Measurements from ENCODE around the gene PLCB1.
"Not testable (repeated sequence)": the region's sequence is repeated elsewhere in the genome, so short reads cannot be mapped to it uniquely, and the experiment has no call there.

The PLCB1 gene

DNA sequence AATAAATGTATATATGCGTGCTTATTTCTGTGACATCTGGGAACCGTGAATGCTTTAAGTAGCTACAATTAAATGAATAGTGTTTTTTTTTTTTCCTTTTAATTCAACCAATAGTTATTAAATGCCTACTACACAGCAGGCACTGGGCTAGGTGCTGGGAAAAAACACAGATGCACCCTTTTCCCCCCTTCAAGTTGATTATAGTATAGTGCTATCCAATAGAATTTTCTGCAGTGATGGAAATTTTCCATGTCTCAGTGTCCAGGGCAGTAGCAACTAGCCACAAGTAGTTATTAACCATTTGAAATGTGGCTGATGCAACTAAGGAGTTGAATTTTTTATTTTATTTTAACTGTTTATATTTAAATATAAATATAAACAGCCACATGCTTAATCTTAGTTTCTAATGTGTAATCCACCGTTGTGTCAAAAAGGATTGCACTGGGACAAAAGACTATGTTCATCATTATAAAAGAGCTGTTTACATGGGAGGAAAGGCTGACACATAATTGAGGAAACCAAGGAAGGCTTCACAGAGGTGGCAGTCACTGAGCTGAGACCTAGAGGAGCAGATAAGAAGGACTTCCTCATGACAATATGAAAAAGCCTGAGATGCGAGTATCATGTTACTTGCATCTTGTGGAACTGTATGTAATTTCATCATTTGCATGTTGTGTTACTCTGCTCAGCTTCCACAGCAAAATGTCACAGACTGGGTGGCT lies 675.6 kb downstream of the PLCB1 start:
- DNase-seq: no peak

GRCh38 chr20:8808202-8808535 lies 676.1 kb downstream of the PLCB1 start:
- no peak for DNase-seq

GRCh38 chr20:8809107-8809953 lies 677.3 kb downstream of the PLCB1 start:
- DNase-seq: no peak

DNA sequence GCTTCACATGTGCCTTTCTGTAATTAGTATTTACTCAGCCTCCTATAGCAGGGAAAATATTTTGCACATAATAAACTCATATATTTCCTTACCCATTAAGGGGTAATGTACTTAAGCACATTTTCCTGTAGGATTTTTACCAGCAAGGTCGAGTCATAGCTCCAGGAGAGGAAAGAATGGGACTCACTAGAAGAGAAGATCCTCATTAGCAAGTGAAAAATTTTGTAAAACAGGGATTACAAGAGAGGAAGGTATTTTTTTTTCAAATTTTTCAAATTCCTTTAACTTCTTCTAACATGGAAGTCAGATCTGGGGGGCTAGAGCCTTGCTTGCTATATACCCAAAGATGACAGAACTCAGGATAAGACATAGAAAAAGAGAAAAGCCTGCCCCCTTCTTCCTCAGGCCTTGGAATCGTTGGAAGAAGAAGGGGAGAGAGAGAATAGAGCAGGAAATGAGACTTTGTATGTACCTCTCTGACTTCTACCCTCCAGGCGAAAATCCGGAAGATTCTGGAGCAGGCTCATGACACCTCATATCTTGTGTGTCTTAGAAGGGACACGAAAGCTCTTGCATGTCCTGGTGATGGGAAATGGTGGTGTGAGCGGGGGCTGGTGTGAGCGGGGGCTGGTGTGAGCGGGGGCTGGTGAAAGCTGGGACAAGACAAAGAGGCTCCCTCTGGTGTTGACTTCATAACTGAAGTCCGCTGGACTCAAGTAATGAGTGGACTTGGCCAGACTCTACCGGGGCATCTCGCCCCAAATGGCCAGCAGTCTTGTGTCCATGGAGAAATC lies 679.9 kb downstream of the PLCB1 start:
- DNase-seq: no peak

GRCh38 chr20:8812817-8813216 lies 680.8 kb downstream of the PLCB1 start:
- no peak for DNase-seq

DNA sequence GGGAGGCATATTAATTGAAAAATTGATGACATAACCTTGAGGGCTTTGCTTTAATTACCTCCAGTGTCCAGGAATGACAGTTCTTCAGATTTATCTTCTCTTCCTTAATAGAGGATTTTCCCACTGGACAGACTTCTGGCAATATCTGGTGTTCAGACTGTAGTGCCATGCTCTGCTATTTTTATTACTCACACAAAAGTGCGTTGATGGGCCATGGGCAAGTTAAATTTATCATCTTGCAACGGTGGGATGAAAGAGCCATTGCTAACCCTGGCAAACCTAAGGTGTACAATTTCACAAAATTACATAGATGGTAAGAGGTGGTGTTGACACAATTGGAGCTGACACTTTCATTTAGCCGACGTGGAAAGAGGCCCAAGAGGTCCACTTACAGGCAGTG lies 683.1 kb downstream of the PLCB1 start:
- DNase-seq: no peak

DNA sequence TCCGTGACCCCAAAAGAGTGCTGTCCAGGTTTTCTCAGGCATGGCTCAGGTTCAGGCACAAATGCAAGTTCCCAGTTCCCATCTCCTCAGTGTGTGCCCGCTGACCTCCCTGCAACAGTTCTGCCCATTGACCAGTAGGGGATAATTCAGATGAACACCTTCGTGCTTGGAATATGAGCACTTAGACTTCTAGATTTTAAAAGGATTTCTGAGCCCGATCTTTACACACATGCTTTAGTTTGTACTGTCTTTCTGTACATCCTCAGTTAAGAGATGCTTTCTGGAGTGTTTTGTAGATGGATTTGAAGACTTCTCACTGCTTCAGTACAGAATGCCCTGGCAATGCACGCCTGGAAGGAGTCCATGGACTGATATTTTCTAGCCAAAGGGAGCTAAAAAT lies 697.2 kb downstream of the PLCB1 start:
- DNase-seq: no peak

DNA sequence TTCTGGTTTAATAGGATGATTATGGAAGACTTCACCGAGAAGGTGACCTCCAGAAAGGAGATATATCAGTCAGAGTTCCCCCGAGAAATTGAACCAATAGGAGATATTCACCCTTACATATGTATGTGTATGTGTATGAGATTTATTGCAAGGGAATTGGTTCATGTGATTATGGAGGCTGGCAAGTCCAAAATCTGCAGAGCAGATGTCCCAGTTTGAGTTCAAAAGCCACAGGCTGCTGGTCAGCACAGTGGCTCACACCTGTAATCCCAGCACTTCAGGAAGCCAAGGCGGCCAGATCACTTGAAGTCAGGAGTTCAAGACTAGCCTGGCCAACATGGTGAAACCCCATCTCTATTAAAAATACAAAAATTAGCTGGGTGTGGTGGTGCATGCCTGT lies 702.2 kb downstream of the PLCB1 start:
- DNase-seq: not testable (repeated sequence)

DNA sequence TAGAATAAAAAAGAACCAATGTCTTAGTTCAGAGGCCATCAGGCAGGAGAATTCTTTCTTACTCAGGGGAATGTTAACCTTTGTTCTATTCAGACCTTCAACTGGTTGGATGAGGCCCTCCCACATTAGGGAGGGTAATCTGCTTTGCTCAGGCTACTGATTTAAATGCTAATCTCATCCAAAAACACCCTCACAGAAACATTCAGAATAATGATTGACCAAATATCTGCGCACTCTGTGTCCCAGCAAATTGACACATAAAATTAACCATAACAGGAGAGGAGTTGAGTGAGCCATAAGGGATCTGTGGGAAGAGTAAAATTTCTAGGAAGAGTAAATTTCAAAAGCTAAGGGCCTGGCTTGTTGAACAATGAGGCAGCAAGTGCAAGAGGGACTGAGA lies 702.8 kb downstream of the PLCB1 start:
- no peak for DNase-seq

- DNase-seq: no peak
Observed at GRCh38 chr20:8837396-8837795, 705.3 kb downstream of the PLCB1 start.

DNA sequence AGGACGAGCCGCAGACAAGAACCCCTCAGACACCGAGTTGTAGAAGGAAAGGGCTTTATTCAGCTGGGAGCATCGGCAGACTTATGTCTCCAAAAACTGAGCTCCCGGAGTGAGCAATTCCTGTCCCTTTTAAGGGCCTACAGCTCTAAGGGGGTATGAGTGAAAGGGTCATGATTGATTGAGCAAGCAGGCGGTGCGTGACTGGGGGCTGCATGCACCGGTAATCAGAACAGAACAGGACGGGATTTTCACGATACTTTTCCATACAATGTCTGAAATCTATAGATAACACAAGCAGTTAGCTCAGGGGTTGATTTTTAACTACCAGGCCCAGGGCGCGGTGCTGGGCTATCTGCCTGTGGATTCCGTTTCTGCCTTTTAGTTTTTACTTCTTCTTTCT lies 710.5 kb downstream of the PLCB1 start:
- DNase-seq: no peak

DNA sequence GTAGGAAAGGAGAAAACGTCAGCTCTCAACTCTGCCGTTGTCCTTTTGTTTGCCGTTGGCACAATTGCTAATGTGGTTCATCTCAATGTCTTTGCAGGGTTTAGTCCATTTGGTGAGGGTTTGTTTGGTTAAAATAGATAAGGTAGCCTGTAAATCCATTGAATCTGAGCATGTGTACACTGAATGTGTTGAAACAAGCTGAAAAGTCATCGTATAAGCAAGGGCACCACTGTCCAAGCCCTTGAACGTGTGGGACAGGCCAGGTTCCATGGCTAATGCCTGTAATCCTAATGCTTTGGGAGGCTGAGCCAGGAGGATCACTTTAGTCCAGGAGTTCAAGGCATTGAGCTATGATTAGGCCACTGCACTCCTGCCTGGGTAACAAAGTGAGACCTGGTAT lies 712.1 kb downstream of the PLCB1 start:
- no peak for DNase-seq

GRCh38 chr20:8849990-8850389 lies 717.9 kb downstream of the PLCB1 start:
- DNase-seq: no peak

GRCh38 chr20:8851446-8851845 lies 719.4 kb downstream of the PLCB1 start:
- DNase-seq: no peak

- not testable (repeated sequence) for DNase-seq
Observed at GRCh38 chr20:8851919-8852318, 719.9 kb downstream of the PLCB1 start.

DNA sequence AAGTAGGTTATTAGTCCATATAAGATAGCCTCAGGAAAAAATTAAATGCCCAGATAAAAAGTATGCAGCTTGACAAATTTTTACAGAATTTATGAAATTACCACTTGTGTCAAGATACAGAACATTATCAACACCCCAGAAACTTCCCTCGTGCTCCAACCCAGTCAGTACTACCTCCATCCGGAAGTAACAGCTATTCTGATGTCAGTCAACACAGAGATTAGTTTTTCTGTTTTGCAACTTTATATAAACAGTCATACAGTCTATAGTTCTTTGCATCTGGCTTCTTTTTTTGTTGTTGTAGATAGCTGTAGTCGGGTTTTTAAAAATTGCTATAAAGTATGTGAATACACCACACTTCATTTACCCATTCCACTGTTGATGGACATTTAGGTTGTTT lies 721.1 kb downstream of the PLCB1 start:
- DNase-seq: not testable (repeated sequence)

DNA sequence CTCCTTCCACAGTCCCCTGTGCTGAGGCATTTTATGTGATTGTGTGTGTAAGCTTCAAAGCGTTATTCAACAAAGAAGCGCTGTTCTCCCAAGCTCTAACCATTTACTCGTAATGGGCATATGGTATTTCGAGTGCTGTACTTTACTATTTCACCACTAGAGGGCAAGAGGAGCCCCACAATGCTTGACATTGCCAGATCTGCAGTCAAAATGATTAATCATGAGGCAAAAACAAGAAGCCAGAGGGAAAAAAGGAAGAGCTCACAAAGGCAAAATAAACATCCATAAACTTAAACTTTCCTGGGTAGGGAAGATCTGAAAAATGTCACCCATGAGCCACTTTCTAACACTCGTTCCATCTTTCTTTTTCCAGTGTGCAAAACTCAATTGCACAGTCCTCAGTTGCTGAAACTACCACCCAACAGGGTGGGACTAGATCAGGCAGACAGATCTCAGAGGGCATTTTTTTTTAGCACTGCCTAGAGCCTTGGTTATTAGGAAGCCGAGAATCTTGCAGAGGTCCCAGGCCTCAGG lies 721.8 kb downstream of the PLCB1 start:
- DNase-seq: peak in 1 of 2 donors; percentile 34

DNA sequence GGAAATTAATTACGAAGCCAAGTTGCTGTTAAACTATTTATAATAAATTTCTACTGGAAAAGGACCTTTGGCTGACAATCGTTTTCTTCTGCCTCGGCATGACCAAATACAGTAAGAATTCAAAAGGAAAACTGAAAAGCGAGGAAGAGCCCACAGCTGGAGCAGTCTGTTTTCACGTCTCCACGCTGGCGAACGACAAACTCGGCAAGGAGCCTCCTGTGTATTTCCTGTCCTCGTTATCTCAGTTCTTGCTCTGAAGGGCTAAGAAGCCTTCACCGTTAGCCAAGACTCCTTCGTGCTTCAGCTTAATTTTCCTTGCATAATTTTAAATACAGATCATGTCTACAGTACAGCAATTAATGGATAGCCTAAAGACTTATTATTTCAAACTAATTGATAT lies 722.5 kb downstream of the PLCB1 start:
- DNase-seq: no peak

DNA sequence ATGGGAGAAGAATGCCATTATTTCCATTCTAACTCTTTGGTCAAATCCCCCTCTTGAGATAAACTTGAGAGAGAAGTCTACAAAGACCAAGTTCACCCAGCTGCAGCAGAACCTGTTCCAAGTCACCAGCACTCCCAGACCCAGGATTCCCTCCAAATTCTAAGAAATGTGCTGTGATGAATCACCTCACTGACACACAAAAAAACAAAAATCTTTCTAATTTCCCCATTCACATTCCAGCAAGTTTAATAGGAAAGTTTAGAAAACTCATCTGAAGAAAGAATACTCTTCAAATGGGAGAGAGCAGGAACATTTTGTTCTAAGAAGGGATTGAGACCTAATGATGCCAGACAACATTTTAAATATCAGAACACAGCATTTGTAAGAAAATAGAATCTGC lies 723.2 kb downstream of the PLCB1 start:
- DNase-seq: no peak

GRCh38 chr20:8856668-8857067 lies 724.6 kb downstream of the PLCB1 start:
- no peak for DNase-seq

GRCh38 chr20:8858181-8858787 lies 726.2 kb downstream of the PLCB1 start:
- no peak for DNase-seq

DNA sequence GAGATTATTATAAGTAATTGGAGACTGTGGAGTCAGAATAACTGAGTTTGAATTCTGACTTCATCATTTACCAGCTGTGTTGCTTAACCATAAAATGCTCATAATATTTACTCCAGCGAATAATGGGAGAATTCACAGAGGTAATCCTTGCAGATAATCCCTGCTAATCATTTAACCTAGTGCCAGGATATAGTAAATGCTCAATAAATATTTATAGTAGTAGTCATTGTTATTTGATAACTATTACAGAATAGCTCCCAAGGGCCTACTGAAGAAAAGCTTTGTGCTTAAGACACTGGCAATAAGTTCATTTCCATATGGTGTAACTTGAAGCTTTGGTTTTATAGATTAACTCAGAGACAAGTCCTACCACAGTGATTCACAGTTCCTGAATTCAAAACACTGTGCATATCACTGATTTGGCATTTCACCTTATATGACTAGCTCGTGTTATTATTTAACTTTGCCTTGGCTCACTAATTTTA lies 728.0 kb downstream of the PLCB1 start:
- no peak for DNase-seq

- DNase-seq: no peak
Observed at GRCh38 chr20:8862092-8862491, 730.0 kb downstream of the PLCB1 start.
